Psoas muscle (tissue), 8 donors: Measurements from ENCODE around the gene COL2A1. TPM values are rescaled to one million over a fixed set of nuclear protein-coding genes. Genes with fewer than 3 reads are reported as not detected.

Experiments
- ATAC-seq, 4 donors: fragments of 200-7000 bp; cut with Tn5 transposase; one replicate each; pipeline ENCODE4 v1.9.1; 2020; ENCODE audit warnings: moderate library complexity in 3 of 4, mild to moderate bottlenecking in 2 of 4
- DNase-seq, 2 donors: peaks; one replicate each; pipeline ENCODE4 v3.0.0-alpha.2; 2020
- H3K27ac ChIP-seq: fragments of 200-600 bp; one replicate; pipeline ENCODE4 v1.8.0; 2022
- H3K27me3 ChIP-seq, 3 donors: fragments of 200-600 bp in 1 of 3; one replicate each; pipeline versions ENCODE4 v1.6.1 to v1.8.0; 2013 to 2022; ENCODE audit warnings: low read length in 2 of 3, mild to moderate bottlenecking in 2 of 3, moderate library complexity in 1 of 3; ENCODE audit not compliant: insufficient read depth in 3 of 3
- H3K36me3 ChIP-seq, 2 donors: fragments of 200-600 bp in 1 of 2; one replicate each; pipeline versions ENCODE4 v1.6.1 to v1.8.0; 2013 to 2022; ENCODE audit warnings: low read depth in 1 of 2, mild to moderate bottlenecking in 1 of 2, moderate library complexity in 1 of 2; ENCODE audit not compliant: insufficient read depth in 1 of 2
- H3K4me1 ChIP-seq: fragments of 200-600 bp; one replicate; pipeline ENCODE4 v1.8.0; 2022
- H3K4me3 ChIP-seq: fragments of 200-600 bp; one replicate; pipeline ENCODE4 v1.8.0; 2022; ENCODE audit warnings: mild to moderate bottlenecking
- H3K9me3 ChIP-seq: fragments of 200-600 bp; one replicate; pipeline ENCODE4 v1.8.0; 2022
- CTCF ChIP-seq: fragments of 200-600 bp; IDR thresholded peaks from one replicate; pipeline ENCODE4 v1.8.0; 2022; ENCODE audit warnings: antibody characterized with exemption
- WGBS, 3 donors: extraction: QIAGEN DNeasy Blood & Tissue Kit; methylation state at CpG; one replicate each; pipeline versions ENCODE4 v1.1.6 to v1.1.7; 2013; 5-methylcytosine and 5-hydroxymethylcytosine counted together
- intact Hi-C, 2 donors: fragments of 100-400 bp; cut with DNase I; formaldehyde crosslinking; loops; one replicate each; pipeline versions ENCODE4 v1.11.0 to v1.14.2; 2022
- polyA plus RNA-seq, 3 donors: library from polyadenylated mRNA; stranded (reverse); fragments of 200-250 nt; gene quantifications; one replicate each; pipeline ENCODE4 v1.2.3, GENCODE V29; 2013
- total RNA-seq, 4 donors: library from RNA; stranded (reverse); fragmentation: NEBNext Ultra II Directional in 2 of 4; extraction: Animal tissue kit (Norgen Biotek cat#: 25700) in 2 of 4; gene quantifications; one replicate each; pipeline versions ENCODE4 v1.2.1 to v1.2.4, GENCODE V29; 2021 to 2023
- donor health status: healthy with polysubstance abuse.
- donor health status: DM: no; HTN: no; CAD: no; lungs with moderate emphysema.
- donor health status: Bipolar disorder and iron deficiency.
- donor health status: healthy.
- donor health status: DM: yes; HTN: yes; CAD: no.
- donor health status: DM: no; HTN: no; CAD: no.
- donor health status: DM: no; HTN: no; CAD: no.
- donor health status: DM: yes; HTN: yes; CAD: no.

COL2A1 gene
- total and polyA plus RNA-seq, 7 donors: 0.06 to 0.41 (median 0.07) TPM; not detected in 4

GRCh38 chr12:47999816-48000215 lies 4.5 kb downstream of the COL2A1 start:
- no peaks in the 10 kb centered on the region for H3K9me3 ChIP-seq
- intact Hi-C loops: loop anchor here in 1 of 2 donors (2.0 kb wide), 1 partner anchor 35 kb away; no protein-coding TSS in a partner anchor
- TF ChIP-seq CTCF: no peak
- no peak overlapping the region for H3K27ac ChIP-seq
- ATAC-seq (no peak), DNase-seq (no peak)
- peaks cover 47% of the 10 kb centered on the region for H3K4me1 ChIP-seq
- H3K4me3 ChIP-seq: no peak overlapping the region
- H3K27me3 ChIP-seq: peaks cover 0 to 28% (median 15%) of the 10 kb centered on the region in 3 donors
- WGBS, 3 donors: 76 to 86% (median 83%) methylated on average over 9 of the region's 9 CpGs
- no peaks in the 10 kb centered on the region for H3K36me3 ChIP-seq

GRCh38 chr12:47997321-47997720 lies 7.0 kb downstream of the COL2A1 start:
- Histone ChIP-seq H3K9me3 (no peaks in the 10 kb centered on the region), H3K27me3 (peaks cover 0 to 5% (median 0%) of the 10 kb centered on the region in 3 donors), H3K4me3 (no peak overlapping the region), H3K36me3 (no peaks in the 10 kb centered on the region), H3K27ac (no peak overlapping the region), H3K4me1 (peaks cover 24% of the 10 kb centered on the region)
- 64 to 74% (median 68%) methylated on average over 3 of the region's 3 CpGs for WGBS, 3 donors
- ATAC-seq (no peak), DNase-seq (no peak)
- intact Hi-C loops: no loop called here
- no peak for TF ChIP-seq CTCF

GRCh38 chr12:47995981-47996401 lies 8.3 kb downstream of the COL2A1 start:
- no peaks in the 10 kb centered on the region for H3K27me3 ChIP-seq
- no peak for DNase-seq

GRCh38 chr12:47993491-47993890 lies 10.8 kb downstream of the COL2A1 start:
- no peak for TF ChIP-seq CTCF
- intact Hi-C loops: no loop called here
- WGBS, 3 donors: 95 to 98% (median 95%) methylated on average over 5 of the region's 5 CpGs
- Histone ChIP-seq H3K27me3 (no peaks in the 10 kb centered on the region), H3K36me3 (no peaks in the 10 kb centered on the region), H3K4me3 (no peak overlapping the region), H3K9me3 (no peaks in the 10 kb centered on the region), H3K4me1 (peaks cover 15% of the 10 kb centered on the region), H3K27ac (no peak overlapping the region)
- ATAC-seq (no peak), DNase-seq (no peak)

More at GRCh38 chr12:47995981-47996401, 8.3 kb downstream of the COL2A1 start:
- no peaks in the 10 kb centered on the region for H3K36me3 ChIP-seq
- no peaks in the 10 kb centered on the region for H3K9me3 ChIP-seq
- H3K4me3 ChIP-seq: no peak overlapping the region
- H3K4me1 ChIP-seq: peaks cover 12% of the 10 kb centered on the region
- H3K27ac ChIP-seq: no peak overlapping the region
- intact Hi-C loops: no loop called here
- TF ChIP-seq CTCF: no peak
- 24 to 32% (median 24%) methylated on average over 4 of the region's 4 CpGs for WGBS, 3 donors
- ATAC-seq: peak in 3 of 4 donors; percentile 63 to 80 (median 79)

GRCh38 chr12:47992776-47993175 lies 11.5 kb downstream of the COL2A1 start:
- 94 to 97% (median 95%) methylated on average over 10 of the region's 10 CpGs for WGBS, 3 donors
- no peak for TF ChIP-seq CTCF
- DNase-seq: no peak
- Histone ChIP-seq H3K36me3 (no peaks in the 10 kb centered on the region), H3K9me3 (no peaks in the 10 kb centered on the region), H3K4me1 (peaks cover 22% of the 10 kb centered on the region), H3K27ac (no peak overlapping the region), H3K27me3 (no peaks in the 10 kb centered on the region), H3K4me3 (no peak overlapping the region)
- no peak for ATAC-seq
- intact Hi-C loops: no loop called here
